HG02759 (cell line): ENCODE data around the gene CIAO2B.
A peak's percentile ranks its signal among the peaks of the same experiment; 100 is the strongest.

Experiments used
- ATAC-seq: cut with Tn5 transposase; IDR thresholded peaks from one replicate; pipeline ENCODE4 v1.9.1; 2021; ENCODE audit warnings: mild to moderate bottlenecking, moderate library complexity; ENCODE audit not compliant: unreplicated experiment

The CIAO2B gene

DNA sequence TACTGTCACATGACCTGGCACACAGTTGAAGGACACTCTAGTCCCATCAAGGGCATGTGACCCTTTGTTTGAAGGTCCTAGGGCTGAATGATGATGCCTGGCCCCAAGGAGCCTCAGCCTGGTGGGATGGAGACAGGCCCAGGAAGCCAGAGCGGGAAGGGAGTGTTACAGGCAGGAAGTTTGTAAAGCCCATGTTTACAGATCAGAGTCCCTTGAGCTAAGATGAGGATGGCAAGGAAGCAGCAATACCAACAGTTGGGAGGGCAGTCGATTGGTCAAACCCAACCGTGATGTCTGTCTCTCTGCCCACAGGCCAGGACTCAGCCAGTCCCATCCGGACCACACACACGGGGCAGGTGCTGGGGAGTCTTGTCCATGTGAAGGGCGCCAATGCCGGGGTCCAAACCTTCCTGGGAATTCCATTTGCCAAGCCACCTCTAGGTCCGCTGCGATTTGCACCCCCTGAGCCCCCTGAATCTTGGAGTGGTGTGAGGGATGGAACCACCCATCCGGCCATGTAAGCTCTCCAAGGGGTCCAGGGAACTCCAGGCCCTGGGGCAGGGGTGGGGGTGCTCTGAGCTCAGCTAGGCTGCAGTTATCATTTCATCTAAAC lies 3.6 kb upstream of the CIAO2B start:
- no peak for ATAC-seq

DNA sequence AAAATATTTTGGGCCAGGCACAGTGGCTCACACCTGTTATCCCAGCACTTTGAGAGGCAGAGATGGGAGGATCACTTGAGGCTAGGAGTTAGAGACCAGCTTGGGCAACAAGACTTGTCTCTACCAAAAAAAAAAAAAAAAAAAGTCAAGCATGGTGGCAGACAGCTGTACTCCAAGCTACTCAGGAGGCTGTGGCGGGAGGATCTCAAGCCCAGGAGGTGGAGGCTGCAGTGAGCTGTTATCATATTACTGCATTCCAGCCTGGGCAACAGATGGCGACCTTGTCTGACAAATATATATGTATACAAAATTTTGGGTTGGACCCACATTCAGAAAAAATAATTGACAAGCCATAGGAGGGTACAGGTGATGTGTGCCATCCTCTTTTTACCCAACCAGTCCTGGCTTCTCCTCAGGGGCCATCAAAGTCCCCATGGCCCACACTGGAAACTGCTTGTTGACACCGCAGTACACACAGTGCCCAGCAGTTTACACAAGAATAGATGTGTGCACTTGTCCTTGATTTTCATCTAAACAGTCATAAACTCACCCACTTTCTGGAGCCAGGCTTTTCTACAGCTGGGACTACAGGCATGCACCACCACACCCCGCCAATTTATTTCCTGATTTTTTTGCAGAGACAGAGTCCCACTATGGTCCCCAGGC lies 2.8 kb upstream of the CIAO2B start:
- no peak for ATAC-seq

DNA sequence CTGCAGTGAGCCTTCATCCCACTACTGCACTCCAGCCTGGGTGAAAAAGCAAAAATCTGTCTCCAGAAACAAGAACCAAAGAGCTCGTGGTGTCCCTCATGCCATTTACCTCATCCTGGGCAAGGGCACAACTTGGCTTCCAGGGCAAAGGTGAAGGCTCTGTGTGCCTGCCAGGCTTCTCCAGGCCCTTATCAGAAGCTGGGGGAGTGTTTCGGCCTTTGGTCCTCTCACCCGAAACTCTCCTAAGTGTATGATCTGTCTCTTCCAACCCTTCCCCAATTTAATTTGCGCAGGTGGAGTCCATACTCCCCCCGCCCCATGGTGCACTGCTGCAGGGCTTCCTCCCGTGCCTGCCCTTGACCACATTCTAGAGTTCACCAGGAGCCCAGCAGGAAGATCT lies 2.3 kb upstream of the CIAO2B start:
- ATAC-seq: no peak

DNA sequence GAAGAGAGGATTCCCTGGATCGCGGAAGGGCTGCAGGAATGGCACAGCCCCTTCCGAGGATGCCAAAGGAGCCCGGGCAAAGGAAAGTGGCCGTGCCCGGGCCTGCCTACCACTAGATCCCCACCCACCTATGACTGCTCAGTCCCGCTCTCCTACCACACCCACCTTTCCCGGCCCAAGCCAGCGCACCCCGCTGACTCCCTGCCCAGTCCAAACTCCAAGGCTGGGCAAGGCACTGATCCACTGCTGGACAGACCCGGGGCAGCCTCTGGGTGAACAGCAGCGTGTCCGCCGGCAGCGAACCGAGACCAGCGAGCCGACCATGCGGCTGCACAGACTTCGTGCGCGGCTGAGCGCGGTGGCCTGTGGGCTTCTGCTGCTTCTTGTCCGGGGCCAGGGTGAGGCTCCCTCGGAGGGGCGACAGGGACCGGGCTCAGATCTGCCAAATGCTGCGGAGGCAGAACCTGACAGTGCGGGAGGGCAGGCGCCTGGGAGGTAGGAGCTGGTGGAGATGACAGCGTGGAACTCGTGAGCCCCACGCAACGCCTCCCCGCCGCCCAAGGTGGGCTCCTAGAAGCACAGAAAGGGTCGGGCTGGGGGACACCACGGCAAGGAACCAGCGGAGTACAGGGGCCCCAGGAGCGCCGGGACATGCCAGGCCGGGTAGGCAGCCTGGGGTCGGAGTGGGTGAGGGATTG lies 1.3 kb upstream of the CIAO2B start, which contains the start of gene CES2:
Gene CES2, plus strand, starts transcription at position 203 of the 698 bp plus-strand sequence. Its CDS starts 120 bp downstream, at position 323.
- ATAC-seq: no peak

DNA sequence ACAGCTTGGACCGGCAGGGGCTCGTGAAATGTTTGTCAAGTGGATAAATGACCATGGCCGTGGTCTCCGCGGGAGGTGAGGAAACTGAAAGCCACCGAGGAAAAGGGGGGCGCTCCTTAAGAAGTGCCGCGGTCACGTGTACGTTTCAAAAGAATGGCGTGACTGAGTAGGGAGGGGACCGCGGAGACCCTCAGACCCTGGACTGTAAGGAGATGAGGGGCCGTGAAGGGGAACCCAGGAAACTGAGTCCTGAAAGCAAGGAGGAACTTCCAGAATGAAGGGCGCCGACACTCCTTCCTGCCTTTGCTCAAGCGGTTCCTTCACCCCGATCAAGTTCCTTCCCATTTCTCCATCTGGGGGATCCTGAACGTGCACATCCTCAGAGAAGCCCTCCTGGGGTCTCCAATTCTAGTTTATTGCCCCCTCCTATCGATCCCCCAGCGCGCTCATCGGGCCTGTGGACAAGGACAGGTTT lies 674 bp upstream of the CIAO2B start:
- peak; percentile 14 for ATAC-seq

DNA sequence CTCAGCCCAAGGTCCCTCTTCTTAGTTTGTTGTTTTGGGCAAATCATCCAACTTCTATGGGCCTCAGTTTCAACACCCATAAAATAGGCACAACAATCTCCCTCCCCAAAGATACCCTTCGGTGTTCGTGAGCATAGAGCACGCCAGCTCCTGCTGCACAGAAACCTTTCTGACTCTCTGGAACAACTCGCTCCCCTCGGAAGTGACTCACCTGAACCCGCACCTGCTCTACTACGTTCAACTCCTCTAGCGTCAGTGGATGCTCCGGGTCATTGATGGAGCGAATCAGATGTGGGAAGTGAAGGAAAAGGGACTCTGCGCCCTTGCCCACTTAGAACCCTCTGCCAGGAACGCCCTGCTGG lies 445 bp downstream of the CIAO2B start:
- peak; percentile 26 for ATAC-seq

DNA sequence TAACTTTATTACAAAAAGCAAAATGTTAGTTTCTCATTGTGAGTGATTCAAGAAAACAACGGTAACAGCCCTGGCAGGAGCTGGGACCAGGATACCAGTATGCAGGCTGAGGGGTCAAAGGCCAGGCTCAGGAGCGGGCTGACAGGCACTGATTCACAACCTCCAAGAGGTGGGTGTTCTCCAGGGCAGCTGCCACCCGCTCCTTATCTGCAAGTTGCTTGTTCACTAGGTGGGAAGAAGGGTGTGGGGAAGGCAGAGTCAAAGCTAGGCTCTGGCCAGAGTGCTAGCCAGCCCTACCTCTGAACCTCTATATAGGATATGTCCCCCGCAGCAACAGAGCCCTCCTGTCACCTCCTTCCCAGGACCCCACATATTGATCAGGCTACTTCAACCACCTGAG lies 2.1 kb downstream of the CIAO2B start:
- ATAC-seq: no peak

DNA sequence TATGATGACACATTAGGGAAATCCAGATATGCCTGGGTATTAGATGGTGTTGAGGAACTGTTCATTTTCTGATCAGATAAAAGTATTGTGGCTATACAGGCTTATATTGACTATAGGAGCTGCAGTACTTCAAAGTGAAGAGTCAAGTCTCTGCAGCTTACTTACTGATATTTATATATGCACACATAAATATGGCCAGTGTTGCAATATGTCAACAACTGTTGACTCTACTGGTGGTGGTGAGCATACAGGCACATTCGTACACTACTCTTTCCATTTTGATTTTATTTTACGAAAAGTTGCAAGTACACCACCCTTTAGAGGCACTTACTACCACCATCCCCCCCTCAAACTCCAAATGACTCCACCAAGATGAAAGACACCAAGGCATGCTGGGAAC lies 2.5 kb downstream of the CIAO2B start:
- ATAC-seq: no peak

DNA sequence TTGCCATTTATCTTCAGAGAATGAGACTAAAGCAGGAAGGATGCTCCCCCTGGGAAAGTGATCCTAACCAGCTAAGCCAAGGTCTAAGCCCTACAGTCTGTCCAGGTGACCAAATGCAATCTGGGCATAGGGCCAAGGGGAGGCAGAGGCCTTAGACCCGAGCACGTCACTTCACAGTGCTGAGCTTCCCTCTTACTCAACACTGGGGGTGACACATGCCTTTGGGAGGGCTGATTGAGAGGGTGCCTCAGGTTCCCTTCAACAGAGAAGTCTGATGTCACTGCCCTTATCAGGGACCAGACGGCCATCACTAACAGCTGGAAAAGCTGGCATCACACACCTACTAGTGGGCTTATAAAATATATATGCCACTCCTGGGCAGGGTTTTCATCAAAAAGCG lies 4.0 kb downstream of the CIAO2B start:
- no peak for ATAC-seq

DNA sequence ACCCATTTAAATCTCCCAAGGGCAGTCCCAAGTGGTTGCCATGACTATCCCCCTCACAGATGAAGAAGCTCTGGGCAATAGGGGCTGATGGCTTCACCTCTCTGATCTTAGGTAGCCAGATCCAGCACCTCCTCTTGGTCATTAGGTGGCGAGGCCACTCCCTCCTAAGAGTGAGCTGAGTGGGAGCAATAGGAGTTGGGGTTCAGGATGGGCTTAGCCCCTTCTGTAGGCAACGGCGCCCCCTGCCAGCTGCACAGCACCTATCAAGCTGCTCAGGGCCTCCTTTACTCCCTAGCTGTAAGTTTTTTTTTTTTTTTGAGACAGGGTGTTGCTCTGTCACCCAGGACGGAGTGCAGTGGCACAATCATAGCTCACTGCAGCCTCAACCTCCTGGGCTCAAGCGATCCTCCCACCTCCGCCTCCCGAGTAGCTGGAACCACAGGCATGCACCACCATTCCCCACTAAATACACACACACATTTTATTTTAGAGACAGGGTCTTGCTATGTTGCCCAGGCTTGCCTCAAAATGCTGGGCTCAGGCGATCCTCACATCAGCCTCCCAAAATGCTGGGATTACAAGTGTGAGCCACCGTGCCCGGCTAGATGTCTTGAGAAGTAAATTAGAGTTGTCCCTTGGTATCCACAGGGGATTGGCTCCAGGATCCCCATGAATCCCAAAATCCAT lies 5.4 kb downstream of the CIAO2B start:
- ATAC-seq: no peak

DNA sequence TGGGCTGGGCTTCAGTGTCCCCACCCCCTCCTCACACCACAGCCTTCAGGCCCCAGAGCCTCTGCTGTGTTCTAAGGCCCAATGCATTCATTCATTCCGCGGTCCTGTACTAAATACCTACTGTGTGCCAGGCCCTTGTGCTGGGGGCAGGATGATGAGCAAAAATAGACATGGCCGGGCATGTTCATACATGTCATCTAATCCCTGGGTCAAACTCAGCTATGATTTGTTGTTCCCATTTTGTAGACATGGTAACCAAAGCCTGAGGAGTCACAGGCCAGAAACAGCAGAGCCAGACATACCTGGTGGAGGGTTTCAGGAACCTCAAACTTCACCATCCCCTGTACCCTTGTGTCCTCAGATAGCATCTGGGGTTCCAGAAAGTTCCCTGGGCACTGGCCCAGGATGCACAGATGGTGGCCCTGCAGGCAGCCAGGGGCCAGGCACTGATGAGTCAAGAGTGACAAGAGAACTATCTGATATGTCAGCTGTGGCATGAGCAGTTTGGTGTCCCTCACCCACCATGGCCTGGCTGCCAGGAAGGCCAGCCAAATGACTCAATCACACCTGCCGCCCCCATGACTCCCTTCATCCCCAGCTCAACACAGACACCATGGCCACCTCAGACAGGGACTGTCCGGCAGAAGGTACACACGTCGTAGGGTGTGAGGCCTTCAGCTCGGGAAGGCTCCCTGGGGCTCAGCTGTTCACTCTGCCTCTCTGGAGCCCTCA lies 6.1 kb downstream of the CIAO2B start:
- no peak for ATAC-seq

DNA sequence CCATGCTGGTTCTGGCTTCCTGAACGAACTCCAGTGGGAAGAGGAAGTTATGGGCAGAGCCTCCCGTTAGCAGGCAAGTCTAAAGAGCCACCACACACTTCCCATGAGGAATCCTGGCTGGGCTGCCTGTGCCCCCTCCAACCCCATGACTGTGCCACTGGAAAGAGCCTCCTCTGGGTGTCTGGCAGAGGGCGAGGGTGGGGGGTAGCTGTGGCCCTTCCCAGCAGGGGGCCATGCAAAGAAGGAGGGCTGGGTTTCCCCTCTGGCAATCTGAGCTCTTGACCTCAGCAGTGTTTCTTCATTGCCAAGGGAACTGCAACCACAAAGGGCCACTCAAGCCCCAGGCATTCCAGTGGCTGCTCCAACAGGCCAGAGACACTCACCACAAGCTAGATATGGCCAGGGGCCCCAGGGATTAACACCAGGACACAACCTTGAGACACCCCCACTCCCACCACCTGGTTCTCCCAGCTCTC lies 7.2 kb downstream of the CIAO2B start:
- ATAC-seq: no peak

DNA sequence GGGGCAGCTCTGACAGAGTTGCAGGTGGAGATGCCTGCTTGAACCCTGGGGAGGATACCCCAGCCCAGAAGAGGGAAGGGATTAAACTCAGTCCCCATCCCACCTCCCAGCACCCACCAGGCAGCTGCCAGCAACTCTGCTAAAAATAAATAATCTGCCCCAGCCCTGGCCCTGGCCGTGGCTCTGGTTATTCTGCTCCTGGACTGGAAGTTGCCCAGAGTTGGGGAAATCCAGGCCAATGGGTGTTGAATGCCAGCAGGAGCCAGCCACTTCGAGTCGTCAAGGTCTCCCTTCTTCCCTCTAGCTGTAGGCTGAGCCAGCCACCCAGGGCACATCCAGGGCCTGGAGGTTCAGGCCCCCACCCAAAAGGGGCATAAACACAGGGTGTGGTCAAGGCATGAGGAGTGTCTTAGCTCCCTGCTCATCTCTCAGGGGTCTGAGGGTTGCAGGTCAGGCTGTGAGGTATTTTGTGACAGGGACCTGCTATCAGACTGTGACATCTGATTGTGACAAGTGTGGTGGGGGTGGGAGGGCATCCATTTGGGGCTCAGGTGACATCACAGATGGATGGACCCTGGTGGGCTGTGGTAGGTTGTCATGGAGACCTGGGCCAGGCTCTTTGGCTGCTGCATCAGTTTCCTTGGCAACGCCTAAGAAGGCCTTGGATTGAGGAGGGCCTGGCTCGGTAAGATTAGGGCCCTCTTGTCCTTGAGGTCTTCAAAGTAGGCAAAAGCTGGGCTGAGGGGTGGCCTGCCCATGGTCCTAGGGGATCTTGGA lies 7.8 kb downstream of the CIAO2B start:
- ATAC-seq: no peak

DNA sequence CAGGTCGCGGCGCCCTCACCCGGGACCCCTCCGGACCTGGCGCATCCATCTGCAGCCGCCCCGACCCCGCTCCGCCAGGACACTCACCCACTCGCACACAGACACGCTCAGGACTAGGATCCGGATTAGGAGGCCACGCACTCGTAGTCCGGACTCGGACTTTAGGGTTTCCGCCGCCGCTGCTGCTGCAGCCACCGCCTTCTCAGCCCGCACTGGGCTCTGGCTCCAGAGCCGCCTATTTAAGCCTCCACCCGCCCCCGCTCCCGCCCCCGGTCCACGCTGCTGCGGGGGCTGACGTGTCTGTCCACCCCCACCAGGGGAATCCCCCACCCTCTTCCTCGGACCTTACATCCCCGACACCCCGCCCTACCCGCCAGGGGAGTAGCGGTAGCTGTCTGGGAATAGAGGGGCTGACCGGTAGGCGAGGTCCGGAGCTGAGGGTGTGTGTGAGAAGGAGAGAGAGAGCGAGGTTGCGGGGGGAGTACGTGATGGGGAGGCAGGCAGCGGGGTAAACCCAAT lies 8.8 kb downstream of the CIAO2B start, which contains the start of gene RRAD:
Gene RRAD, minus strand, starts transcription at position 214 of the 519 bp plus-strand sequence. CDS start 356 bp downstream, outside the sequence.
- ATAC-seq: no peak

DNA sequence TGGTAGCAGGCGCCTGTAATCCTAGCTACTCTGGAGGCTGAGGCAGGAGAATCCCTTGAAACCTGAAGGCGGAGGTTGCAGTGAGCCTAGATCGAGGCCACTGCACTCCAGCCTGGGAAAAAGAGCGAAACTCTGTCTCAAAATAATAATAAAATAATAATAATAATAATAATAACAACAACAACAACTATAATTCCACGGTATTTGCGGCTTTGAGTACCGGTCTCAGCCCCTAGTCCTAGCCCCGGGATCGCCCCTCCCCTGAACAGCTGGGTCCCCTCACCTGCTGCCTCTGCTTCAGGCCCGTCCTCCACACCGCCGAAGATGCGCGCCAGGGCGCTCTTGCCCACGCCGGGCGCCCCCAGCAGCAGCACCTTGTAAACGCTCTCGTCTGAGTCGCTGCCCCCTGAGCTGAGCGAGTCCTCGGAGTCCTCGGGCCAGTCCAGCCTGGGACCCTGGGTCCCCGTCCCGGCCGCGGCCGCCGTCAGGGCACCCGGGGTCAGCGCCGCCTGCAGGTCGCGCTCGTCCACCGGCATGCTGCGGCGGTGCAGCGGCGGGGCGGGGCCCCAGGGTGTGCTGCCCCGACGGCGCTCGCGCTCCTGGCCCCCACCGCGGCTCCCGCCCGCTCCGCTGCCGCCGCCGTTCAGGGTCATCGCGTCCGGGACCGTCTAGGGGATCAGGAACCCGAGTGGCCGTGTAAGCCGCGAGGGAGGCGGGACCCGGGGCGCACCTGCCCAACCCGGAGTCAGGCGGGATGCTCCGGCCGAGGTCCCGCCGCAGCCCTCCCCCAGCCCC lies 9.5 kb downstream of the CIAO2B start:
- no peak for ATAC-seq

DNA sequence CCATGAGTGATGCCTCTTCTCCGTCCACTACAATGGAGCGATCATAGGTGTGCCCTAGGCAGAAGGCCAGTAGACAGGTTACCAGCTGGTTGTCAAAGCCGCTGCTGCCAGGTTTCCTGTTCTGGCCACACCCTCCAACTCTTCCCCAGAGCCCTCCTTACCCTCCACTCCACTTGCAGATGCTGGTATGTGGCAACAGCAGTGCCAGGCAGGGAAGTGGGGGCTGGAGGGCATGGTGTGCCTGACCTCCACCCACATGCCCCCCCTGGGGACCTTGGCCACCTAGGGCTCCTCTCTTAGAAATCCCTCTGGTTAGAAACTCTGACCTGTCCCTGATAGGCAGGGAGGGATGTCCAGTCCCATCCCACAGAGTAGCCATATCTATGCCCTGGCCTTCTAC lies 10.3 kb downstream of the CIAO2B start:
- ATAC-seq: no peak

DNA sequence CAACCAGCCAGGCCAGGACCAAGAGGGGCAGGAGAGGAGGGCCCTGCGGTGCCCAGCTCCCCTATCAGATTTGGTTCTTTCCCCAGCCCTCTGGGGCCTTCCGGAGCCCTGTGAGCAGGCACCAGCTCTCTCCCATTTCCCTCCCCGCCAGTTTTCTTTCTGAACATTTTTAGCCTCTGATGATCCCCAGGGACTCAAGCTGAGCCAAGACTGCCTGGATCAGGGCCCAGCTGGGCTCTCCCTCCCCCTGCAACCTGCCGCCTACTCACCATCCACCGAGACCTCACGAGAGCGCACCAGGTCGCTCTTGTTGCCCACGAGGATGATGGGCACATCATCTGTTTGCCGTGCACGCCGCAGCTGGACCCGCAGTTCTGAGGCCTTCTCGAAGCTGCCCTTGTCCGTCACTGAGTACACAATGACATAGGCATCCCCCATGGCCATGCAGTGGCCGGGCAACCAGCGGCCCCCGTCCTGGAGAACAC lies 10.9 kb downstream of the CIAO2B start:
- ATAC-seq: no peak

DNA sequence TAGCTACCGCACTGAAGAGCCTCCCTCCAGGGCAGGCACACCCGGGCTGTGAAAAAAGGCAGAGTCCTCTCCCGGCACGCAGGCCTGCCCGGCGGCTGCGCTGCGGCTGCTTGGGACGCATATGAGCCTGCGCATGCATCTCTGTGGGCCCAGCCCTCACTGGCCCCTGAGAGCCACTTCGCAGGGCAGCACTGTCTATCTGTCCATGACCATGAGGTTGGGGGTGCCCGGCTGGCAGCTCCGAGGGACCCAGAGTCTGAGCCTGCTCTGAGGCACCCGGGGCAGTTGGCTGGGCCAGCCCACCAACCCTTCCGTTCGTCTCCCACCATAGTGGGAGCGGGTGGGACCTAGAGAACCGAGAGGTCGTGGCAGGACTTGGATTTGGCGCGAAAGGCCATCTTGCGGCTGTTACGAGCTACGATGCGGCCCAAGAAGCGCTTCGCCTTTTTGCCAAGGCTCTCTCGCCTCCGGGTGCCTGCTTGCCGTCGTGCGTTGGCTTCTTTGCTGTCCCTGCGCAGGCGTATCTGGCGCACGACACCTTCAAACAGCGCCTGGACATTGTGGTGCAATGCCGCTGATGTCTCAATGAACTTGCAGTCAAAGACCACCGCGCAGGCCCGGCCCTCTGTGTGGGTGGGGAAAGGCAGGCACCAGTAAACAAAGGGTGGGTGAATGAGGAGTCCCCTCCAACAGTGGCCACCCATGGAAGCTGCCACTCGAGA lies 12.3 kb downstream of the CIAO2B start:
- no peak for ATAC-seq
